OCI-LY3 (cell line): ENCODE measurements around the gene TMPRSS3.

Source experiments
- H2AFZ ChIP-seq: fragments of 200-600, 300-600 bp; shearing (Covaris generic); 2 replicates; pipeline ENCODE4 v1.6.0; 2014; ENCODE audit warnings: antibody characterized with exemption, low read depth, low read length
- H3K27ac ChIP-seq: fragments of 200-600, 300-600 bp; sonication (generic); 2 replicates; pipeline ENCODE4 v1.5.1; 2014; ENCODE audit warnings: mild to moderate bottlenecking, low read length, moderate library complexity, mixed read lengths
- H3K27me3 ChIP-seq: fragments of 200-600, 300-600 bp; sonication (generic); 2 replicates; pipeline ENCODE4 v1.6.1; 2014; ENCODE audit warnings: low read depth, low read length, mixed read lengths
- H3K36me3 ChIP-seq: fragments of 200-600, 300-600 bp; sonication (generic); replicated peaks from 2 replicates; pipeline ENCODE3; 2014; ENCODE audit warnings: low read depth, low read length, mixed read lengths
- H3K4me1 ChIP-seq: fragments of 300-600, 200-600 bp; sonication (generic); 2 replicates; pipeline ENCODE4 v1.6.1; 2014; ENCODE audit warnings: low read length, mixed read lengths
- H3K4me2 ChIP-seq: fragments of 200-600, 300-600 bp; sonication (generic); 2 replicates; pipeline ENCODE4 v1.6.1; 2014; ENCODE audit warnings: low read length, mixed read lengths
- H3K4me3 ChIP-seq: fragments of 300-600, 200-600 bp; sonication (generic); 2 replicates; pipeline ENCODE4 v1.5.1; 2014; ENCODE audit warnings: antibody characterized with exemption, mild to moderate bottlenecking, low read length, moderate library complexity
- H3K79me2 ChIP-seq: fragments of 300-600, 200-600 bp; shearing (Covaris generic); 2 replicates; pipeline ENCODE4 v1.6.1; 2014; ENCODE audit warnings: mild to moderate bottlenecking, low read length, mixed read lengths
- H3K9ac ChIP-seq: fragments of 300-600, 200-600 bp; shearing (Covaris generic); 2 replicates; pipeline ENCODE4 v1.6.0; 2014; ENCODE audit warnings: mild to moderate bottlenecking, low read length, moderate library complexity
- H3K9me3 ChIP-seq: fragments of 200-600, 300-600 bp; shearing (Covaris generic); 2 replicates; pipeline ENCODE4 v1.6.1; 2014; ENCODE audit warnings: low read length, mixed read lengths; ENCODE audit not compliant: insufficient read depth
- H4K20me1 ChIP-seq: fragments of 200-600, 300-600 bp; sonication (generic); 2 replicates; pipeline ENCODE4 v1.6.1; 2016; ENCODE audit warnings: low read length, mixed read lengths; ENCODE audit not compliant: insufficient read depth
- CTCF ChIP-seq: fragments of 200-600, 300-600 bp; sonication (generic); IDR thresholded peaks from 2 replicates; pipeline ENCODE4 v1.5.1; 2014; ENCODE audit warnings: antibody characterized with exemption, low read length, low read depth
- EZH2phosphoT487 ChIP-seq: fragments of 200-600 bp; shearing (Covaris generic); IDR thresholded peaks from 2 replicates; pipeline ENCODE4 v1.6.1; 2018; ENCODE audit warnings: antibody characterized with exemption, mixed run types, low read depth

TMPRSS3 gene

GRCh38 chr21:42427809-42428419 lies 32.1 kb upstream of the TMPRSS3 start:
- peaks cover 10% of the 10 kb centered on the region for H3K4me1 ChIP-seq
- no peak overlapping the region for H3K4me2 ChIP-seq
- no peaks in the 10 kb centered on the region for H3K9me3 ChIP-seq
- no peak for TF ChIP-seq CTCF
- TF ChIP-seq EZH2phosphoT487 = no peak
- H3K79me2 ChIP-seq = no peaks in the 10 kb centered on the region
- no peaks in the 10 kb centered on the region for H3K36me3 ChIP-seq
- no peak overlapping the region for H3K27ac ChIP-seq
- H3K27me3 ChIP-seq = peaks cover 25% of the 10 kb centered on the region; the same call in 1 of the 2 replicates
- H2AFZ ChIP-seq = no peak overlapping the region
- no peaks in the 10 kb centered on the region for H4K20me1 ChIP-seq
- no peak overlapping the region for H3K9ac ChIP-seq
- no peak overlapping the region for H3K4me3 ChIP-seq

- Histone ChIP-seq H3K79me2 (no peaks in the 10 kb centered on the region), H3K9me3 (no peaks in the 10 kb centered on the region), H3K9ac (no peak overlapping the region), H4K20me1 (no peaks in the 10 kb centered on the region), H3K36me3 (no peaks in the 10 kb centered on the region), H3K27me3 (peaks cover 34% of the 10 kb centered on the region), H3K27ac (no peak overlapping the region), H2AFZ (no peak overlapping the region), H3K4me2 (no peak overlapping the region), H3K4me3 (no peak overlapping the region), H3K4me1 (peaks cover 16% of the 10 kb centered on the region)
- no peak for TF ChIP-seq EZH2phosphoT487
- TF ChIP-seq CTCF = no peak
These were observed 31.1 kb upstream of the TMPRSS3 start for GRCh38 chr21:42426876-42427480.

GRCh38 chr21:42426424-42426823 lies 30.6 kb upstream of the TMPRSS3 start:
- H3K9me3 ChIP-seq = no peaks in the 10 kb centered on the region

GRCh38 chr21:42425591-42425990 lies 29.7 kb upstream of the TMPRSS3 start:
- no peak overlapping the region for H2AFZ ChIP-seq
- H3K9ac ChIP-seq = no peak overlapping the region
- H3K4me1 ChIP-seq = peaks cover 22% of the 10 kb centered on the region
- no peaks in the 10 kb centered on the region; the same call in 1 of the 2 replicates for H3K9me3 ChIP-seq
- no peak for TF ChIP-seq EZH2phosphoT487
- no peak for TF ChIP-seq CTCF
- H4K20me1 ChIP-seq = no peaks in the 10 kb centered on the region
- H3K4me2 ChIP-seq = no peak overlapping the region
- no peaks in the 10 kb centered on the region for H3K79me2 ChIP-seq
- H3K36me3 ChIP-seq = no peaks in the 10 kb centered on the region
- peaks cover 45% of the 10 kb centered on the region for H3K27me3 ChIP-seq
- H3K4me3 ChIP-seq = no peak overlapping the region
- no peak overlapping the region for H3K27ac ChIP-seq

More at GRCh38 chr21:42426424-42426823, 30.6 kb upstream of the TMPRSS3 start:
- no peak for TF ChIP-seq CTCF
- no peak overlapping the region for H2AFZ ChIP-seq
- H3K27me3 ChIP-seq = peaks cover 37% of the 10 kb centered on the region
- peaks cover 22% of the 10 kb centered on the region for H3K4me1 ChIP-seq
- no peak overlapping the region for H3K4me3 ChIP-seq
- no peaks in the 10 kb centered on the region for H3K79me2 ChIP-seq
- no peaks in the 10 kb centered on the region for H4K20me1 ChIP-seq
- H3K4me2 ChIP-seq = no peak overlapping the region
- no peaks in the 10 kb centered on the region for H3K36me3 ChIP-seq
- H3K9ac ChIP-seq = no peak overlapping the region
- no peak overlapping the region for H3K27ac ChIP-seq
